ENCODE measurements around the gene TNNT1.

- TF ChIP-seq MAZ (IDR thresholded peaks at IDR 0.05; ENCODE audit: borderline replicate concordance, low read depth, low read length) (no peak), MAFK (IDR thresholded peaks at IDR 0.05; ENCODE audit: partially characterized antibody) (no peak), CTCF (IDR thresholded peaks at IDR 0.05) (no peak), SREBF2 (IDR thresholded peaks at IDR 0.05) (no peak), HDAC2 (IDR thresholded peaks at IDR 0.05) (no peak), MAX (IDR thresholded peaks at IDR 0.05) (no peak), JUNB (IDR thresholded peaks at IDR 0.05) (no peak), BHLHE40 (IDR thresholded peaks at IDR 0.05; ENCODE audit: low read depth, low read length) (no peak), ZFP36 (IDR thresholded peaks at IDR 0.05; ENCODE audit: borderline replicate concordance, partially characterized antibody) (no peak), JUN (IDR thresholded peaks at IDR 0.05) (no peak), POLR2A (IDR thresholded peaks at IDR 0.05; ENCODE audit: low read length) (no peak), MYC (IDR thresholded peaks at IDR 0.05; ENCODE audit: borderline replicate concordance, low read length) (no peak), RFX5 (IDR thresholded peaks at IDR 0.05) (no peak)
- TF ChIP-seq, protein P1, sequence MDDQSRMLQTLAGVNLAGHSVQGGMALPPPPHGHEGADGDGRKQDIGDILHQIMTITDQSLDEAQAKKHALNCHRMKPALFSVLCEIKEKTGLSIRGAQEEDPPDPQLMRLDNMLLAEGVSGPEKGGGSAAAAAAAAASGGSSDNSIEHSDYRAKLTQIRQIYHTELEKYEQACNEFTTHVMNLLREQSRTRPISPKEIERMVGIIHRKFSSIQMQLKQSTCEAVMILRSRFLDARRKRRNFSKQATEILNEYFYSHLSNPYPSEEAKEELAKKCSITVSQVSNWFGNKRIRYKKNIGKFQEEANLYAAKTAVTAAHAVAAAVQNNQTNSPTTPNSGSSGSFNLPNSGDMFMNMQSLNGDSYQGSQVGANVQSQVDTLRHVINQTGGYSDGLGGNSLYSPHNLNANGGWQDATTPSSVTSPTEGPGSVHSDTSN (IDR thresholded peaks at IDR 0.05), result no peak
Observed at GRCh38 chr19:55174425-55175116, 25.6 kb upstream of the TNNT1 start.

Measured in A549 (cell line).